ENCODE data around the gene HELLS.

- no peak for TF ChIP-seq POLR2A (IDR thresholded peaks at IDR 0.05)
- TF ChIP-seq, protein P1, sequence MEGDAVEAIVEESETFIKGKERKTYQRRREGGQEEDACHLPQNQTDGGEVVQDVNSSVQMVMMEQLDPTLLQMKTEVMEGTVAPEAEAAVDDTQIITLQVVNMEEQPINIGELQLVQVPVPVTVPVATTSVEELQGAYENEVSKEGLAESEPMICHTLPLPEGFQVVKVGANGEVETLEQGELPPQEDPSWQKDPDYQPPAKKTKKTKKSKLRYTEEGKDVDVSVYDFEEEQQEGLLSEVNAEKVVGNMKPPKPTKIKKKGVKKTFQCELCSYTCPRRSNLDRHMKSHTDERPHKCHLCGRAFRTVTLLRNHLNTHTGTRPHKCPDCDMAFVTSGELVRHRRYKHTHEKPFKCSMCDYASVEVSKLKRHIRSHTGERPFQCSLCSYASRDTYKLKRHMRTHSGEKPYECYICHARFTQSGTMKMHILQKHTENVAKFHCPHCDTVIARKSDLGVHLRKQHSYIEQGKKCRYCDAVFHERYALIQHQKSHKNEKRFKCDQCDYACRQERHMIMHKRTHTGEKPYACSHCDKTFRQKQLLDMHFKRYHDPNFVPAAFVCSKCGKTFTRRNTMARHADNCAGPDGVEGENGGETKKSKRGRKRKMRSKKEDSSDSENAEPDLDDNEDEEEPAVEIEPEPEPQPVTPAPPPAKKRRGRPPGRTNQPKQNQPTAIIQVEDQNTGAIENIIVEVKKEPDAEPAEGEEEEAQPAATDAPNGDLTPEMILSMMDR (IDR thresholded peaks at IDR 0.05): no peak
Measured at GRCh38 chr10:94641480-94641879, 95.9 kb downstream of the HELLS start.
